ENCODE data around the gene ROGDI. TPM values are rescaled to one million over a fixed set of nuclear protein-coding genes. Genes with fewer than 3 reads are reported as not detected.

Gene ROGDI
- total and polyA plus RNA-seq, 2 donors from 2014 or later, result 20.8 to 86.1 TPM

DNA sequence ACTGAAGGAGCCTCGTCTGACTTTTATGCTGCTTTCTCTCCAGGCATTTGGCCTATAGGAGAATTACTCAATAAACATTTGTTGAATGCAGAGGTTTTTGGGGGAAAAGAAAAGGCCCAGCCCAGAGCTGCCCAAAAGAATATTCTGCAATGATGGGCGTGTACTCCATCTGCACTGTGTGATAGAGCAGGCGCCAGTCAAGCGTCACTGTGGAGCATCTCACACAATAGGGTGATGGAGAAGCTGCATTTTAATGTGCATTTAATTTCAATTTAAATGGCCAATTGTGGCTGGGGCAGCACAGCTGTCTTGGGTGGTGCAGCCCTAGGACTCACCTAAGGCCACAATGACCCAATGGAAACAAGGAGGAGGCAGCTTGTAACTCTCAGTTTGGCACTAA is 24.1 kb upstream of the ROGDI start:
- H3K4me3 ChIP-seq (ENCODE audit: low read length in 3 of 3), result no peak overlapping the region
- no peak overlapping the region for H3K27ac ChIP-seq (ENCODE audit: low read depth in 2 of 2, low read length in 2 of 2)

GRCh38 chr16:4825196-4825595 is 22.8 kb upstream of the ROGDI start:
- H3K9me3 ChIP-seq (ENCODE audit: control insufficient read depth in 2 of 3, insufficient read depth in 1 of 3, low read length in 3 of 3), result no peaks in the 10 kb centered on the region

More for the DNA sequence above, 24.1 kb upstream of the ROGDI start:
- Histone ChIP-seq H3K4me1 (ENCODE audit: control insufficient read depth in 2 of 3, insufficient read depth in 2 of 3, low read depth in 1 of 3, low read length in 3 of 3) (no peaks in the 10 kb centered on the region), H3K36me3 (ENCODE audit: control insufficient read depth in 2 of 3, insufficient read depth in 3 of 3, low read length in 3 of 3) (peaks cover 6 to 68% (median 37%) of the 10 kb centered on the region in 3 donors), H3K9me3 (ENCODE audit: control insufficient read depth in 2 of 3, insufficient read depth in 1 of 3, low read length in 3 of 3) (no peaks in the 10 kb centered on the region), H3K27me3 (ENCODE audit: control insufficient read depth, insufficient read depth, low read length) (no peaks in the 10 kb centered on the region), H3K9ac (ENCODE audit: low read length in 3 of 3) (no peak overlapping the region)
- no peak for DNase-seq
- intact Hi-C loops (cut with DNase I), result no loop called here
- FAIRE-seq, result no peak
- TF ChIP-seq, protein P1, sequence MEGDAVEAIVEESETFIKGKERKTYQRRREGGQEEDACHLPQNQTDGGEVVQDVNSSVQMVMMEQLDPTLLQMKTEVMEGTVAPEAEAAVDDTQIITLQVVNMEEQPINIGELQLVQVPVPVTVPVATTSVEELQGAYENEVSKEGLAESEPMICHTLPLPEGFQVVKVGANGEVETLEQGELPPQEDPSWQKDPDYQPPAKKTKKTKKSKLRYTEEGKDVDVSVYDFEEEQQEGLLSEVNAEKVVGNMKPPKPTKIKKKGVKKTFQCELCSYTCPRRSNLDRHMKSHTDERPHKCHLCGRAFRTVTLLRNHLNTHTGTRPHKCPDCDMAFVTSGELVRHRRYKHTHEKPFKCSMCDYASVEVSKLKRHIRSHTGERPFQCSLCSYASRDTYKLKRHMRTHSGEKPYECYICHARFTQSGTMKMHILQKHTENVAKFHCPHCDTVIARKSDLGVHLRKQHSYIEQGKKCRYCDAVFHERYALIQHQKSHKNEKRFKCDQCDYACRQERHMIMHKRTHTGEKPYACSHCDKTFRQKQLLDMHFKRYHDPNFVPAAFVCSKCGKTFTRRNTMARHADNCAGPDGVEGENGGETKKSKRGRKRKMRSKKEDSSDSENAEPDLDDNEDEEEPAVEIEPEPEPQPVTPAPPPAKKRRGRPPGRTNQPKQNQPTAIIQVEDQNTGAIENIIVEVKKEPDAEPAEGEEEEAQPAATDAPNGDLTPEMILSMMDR (IDR thresholded peaks at IDR 0.05; ENCODE audit: borderline replicate concordance, extremely low read depth, insufficient read depth), result no peak

DNA sequence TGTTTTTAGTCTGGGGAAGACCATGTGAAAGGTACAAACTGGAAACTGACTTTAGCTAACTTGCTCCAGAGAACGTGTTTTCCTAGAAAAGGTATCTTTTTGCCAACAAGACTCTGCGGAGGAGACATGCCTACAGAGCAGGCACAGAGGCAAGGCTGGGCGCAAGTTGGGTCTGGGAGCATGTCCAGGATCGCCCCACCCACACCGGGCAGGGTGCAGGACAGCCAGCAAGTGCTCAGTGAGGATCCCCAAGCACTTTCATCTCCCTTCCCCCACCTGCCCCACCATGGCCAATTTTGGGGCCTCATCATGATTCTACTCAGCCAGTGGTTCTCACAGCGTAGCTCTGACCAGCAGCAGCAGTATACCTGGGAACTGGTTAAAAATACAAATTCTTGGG is 18.2 kb upstream of the ROGDI start:
- DNase-seq, result no peak
- TF ChIP-seq, protein P1 (IDR thresholded peaks at IDR 0.05; ENCODE audit: borderline replicate concordance, extremely low read depth, insufficient read depth), result no peak
- no peaks in the 10 kb centered on the region for H3K9me3 ChIP-seq (ENCODE audit: control insufficient read depth in 2 of 3, insufficient read depth in 1 of 3, low read length in 3 of 3)
- peaks cover 10 to 54% (median 22%) of the 10 kb centered on the region in 3 donors for H3K36me3 ChIP-seq (ENCODE audit: control insufficient read depth in 2 of 3, insufficient read depth in 3 of 3, low read length in 3 of 3)
- H3K27ac ChIP-seq (ENCODE audit: low read depth in 2 of 2, low read length in 2 of 2), result no peak overlapping the region
- no peak for FAIRE-seq
- no peaks in the 10 kb centered on the region for H3K27me3 ChIP-seq (ENCODE audit: control insufficient read depth, insufficient read depth, low read length)
- no peak overlapping the region for H3K9ac ChIP-seq (ENCODE audit: low read length in 3 of 3)
- no peak overlapping the region for H3K4me3 ChIP-seq (ENCODE audit: low read length in 3 of 3)
- intact Hi-C loops (cut with DNase I), result no loop called here
- no peaks in the 10 kb centered on the region for H3K4me1 ChIP-seq (ENCODE audit: control insufficient read depth in 2 of 3, insufficient read depth in 2 of 3, low read depth in 1 of 3, low read length in 3 of 3)

More at GRCh38 chr16:4825196-4825595, 22.8 kb upstream of the ROGDI start:
- Histone ChIP-seq H3K9ac (ENCODE audit: low read length in 3 of 3) (no peak overlapping the region), H3K36me3 (ENCODE audit: control insufficient read depth in 2 of 3, insufficient read depth in 3 of 3, low read length in 3 of 3) (peaks cover 7 to 64% (median 30%) of the 10 kb centered on the region in 3 donors), H3K27ac (ENCODE audit: low read depth in 2 of 2, low read length in 2 of 2) (no peak overlapping the region), H3K4me3 (ENCODE audit: low read length in 3 of 3) (no peak overlapping the region), H3K27me3 (ENCODE audit: control insufficient read depth, insufficient read depth, low read length) (no peaks in the 10 kb centered on the region), H3K4me1 (ENCODE audit: control insufficient read depth in 2 of 3, insufficient read depth in 2 of 3, low read depth in 1 of 3, low read length in 3 of 3) (no peaks in the 10 kb centered on the region)
- FAIRE-seq, result no peak
- DNase-seq, result no peak
- intact Hi-C loops (cut with DNase I), result no loop called here
- TF ChIP-seq, protein P1 (IDR thresholded peaks at IDR 0.05; ENCODE audit: borderline replicate concordance, extremely low read depth, insufficient read depth), result no peak

Measured in kidney (tissue), 14 donors.